COR-L47 (cell line): ENCODE data around the gene ISL2.

ENCODE experiments used
- DNase-seq: peaks from one replicate; lab custom pipeline; 2025; lab: John Stamatoyannopoulos, UW

The ISL2 gene

DNA sequence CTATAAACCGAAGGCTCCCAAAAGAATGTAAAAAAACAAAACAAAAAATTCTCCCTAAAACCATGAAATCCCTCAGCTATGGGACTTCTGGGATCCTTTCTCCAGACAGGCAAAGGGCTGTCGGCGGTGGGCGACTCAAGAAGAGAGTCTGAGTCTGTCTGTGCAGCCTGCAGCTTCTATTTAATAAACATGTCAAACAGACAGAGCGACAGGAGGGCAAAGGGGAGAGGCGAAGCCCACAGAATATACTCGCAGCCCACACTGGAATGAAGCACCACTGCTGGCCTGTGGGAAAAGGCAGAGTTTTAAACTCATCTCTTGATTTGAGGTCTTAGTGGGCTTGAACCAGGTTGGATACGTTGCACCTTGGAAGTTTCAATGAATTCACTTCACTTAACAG, 40.2 kb downstream of the ISL2 start:
- no peak for DNase-seq

DNA sequence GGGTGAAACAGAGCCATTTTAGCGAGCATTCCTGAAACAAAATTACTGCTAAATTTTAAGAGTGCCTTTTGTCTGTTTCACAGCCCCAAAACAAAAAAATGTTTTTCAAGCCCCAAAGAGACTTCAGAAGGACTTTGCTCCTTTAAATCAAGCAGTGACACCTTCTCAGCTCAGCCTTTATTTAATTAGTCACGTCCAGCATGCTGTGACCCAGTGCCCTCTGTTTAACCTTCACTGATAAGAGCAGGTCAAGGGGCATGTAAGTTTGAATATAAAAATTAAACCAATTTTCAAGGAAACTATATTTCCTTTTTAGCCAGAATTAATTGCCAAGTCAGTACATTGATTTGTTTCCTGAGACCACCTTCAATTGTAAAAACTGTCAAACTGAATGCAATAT, 40.6 kb downstream of the ISL2 start:
- no peak for DNase-seq

GRCh38 chr15:76377751-76378150, 41.2 kb downstream of the ISL2 start:
- DNase-seq: no peak

GRCh38 chr15:76378691-76379090, 42.1 kb downstream of the ISL2 start:
- DNase-seq: no peak

- DNase-seq: no peak
Observed at GRCh38 chr15:76380249-76380648, 43.7 kb downstream of the ISL2 start.

DNA sequence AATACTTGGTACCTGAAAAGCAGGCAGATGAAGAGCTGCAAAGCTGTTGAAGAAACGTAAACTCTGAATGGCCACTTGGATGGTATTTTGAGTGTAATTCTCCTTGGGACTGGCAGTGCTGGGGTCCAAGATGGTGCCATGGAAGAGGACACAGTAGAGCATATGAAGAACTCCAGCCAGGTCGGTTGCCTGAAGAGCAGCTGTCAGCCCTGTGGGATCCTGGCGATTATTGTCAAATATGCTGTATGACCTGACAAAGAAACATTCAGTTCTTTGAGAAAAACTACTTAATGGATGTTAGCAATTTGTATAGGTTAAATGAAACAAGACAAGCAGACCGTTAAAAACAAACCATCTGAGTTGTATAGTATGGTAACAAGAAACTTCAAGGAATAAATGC, 44.8 kb downstream of the ISL2 start:
- no peak for DNase-seq

DNA sequence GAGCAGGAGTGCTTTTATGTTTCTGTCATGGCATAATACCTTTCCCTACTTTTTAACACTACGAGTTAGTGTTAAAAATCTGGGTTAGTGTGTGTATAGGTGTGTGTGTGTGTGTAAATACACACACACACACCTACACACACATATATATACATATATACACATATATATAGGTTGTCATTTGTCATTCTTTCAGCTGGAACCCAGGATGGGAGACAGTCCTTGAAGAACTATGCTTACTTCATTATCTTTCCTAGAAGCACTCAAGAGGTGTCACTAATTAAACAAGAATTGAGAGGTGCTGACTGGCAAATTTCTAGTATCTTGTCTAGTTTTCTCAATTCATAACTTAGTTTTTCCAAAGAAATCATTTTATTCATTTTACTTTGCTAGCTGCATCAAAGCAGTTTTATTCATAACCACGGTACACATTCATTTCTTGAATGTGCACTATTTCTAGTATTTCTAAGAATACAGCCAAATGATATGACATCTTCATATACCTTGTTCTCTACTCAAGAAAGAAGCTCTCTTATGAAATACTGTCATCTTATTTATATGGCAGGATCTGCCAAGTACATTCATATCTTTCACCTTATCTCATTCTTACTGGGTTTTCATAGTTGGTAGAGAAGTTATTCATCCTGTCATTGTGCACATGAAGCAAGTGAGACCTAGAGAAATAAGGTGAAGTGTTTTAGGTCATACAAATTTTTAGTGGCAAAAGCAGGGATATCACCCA, 46.6 kb downstream of the ISL2 start:
- no peak for DNase-seq

DNA sequence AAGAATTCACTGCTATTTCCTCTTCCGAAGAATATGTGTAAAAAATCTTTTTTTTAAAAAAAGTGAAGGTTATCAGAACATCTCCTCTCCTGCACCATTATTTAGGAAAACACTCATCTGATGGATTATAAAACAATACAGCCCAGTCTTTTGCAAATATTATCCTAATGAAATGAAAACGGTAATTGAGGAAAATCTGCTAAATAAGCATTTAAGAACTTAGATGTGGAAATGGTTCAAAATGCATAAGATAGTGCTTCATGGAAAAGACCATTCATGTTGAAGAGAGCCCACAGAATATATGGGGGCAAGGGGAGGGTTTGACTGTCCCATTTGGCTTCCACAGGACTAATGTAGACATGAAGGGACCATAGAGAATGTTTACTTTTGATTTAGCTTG, 47.8 kb downstream of the ISL2 start:
- DNase-seq: no peak

GRCh38 chr15:76386178-76386577, 49.6 kb downstream of the ISL2 start:
- DNase-seq: no peak

DNA sequence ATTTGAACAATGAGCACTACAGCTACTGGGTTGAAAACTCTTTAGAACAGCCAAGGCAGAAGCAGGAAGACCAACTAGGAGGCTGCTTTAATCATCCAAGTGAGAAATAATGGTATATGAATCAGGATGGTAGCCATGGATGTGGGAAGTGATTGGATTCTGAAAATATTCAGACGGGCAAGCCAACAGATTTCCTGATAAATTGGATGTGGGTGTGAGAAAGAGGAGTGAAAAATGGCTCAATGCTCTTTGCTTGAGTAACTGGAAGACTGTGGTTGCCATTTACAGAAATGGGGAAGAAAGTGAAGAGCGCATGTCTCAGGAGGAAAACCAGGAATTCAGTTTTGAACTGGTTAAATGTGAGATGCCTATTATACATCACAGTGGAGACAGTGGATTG, 50.4 kb downstream of the ISL2 start:
- no peak for DNase-seq

DNA sequence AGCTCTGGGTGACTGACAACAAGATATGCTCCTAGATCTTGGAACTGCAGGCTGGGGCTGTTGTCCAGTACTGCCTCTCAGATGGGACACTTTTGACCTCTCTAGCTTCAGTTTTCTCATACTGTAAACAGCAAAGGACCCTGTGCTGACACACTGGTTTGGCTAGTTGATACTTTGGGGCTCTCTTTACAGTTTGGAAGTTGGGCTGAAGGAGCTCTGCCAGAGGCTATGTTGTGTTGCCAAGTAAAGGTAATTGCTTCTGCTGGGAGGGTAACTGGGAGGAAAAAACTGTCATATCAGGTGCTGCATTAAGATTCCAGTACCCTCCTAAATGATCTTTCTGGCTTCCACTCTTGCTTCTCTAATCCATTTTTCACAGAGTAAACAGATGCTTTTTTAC, 54.0 kb downstream of the ISL2 start:
- DNase-seq: no peak

GRCh38 chr15:76391309-76391708, 54.7 kb downstream of the ISL2 start:
- no peak for DNase-seq

GRCh38 chr15:76391847-76392246, 55.3 kb downstream of the ISL2 start:
- no peak for DNase-seq
